Uterus (tissue), 4 donors: ENCODE results near the gene ZNF212. TPM values are rescaled to one million over a fixed set of nuclear protein-coding genes. Genes with fewer than 3 reads are reported as not detected.

ENCODE experiments used
- DNase-seq, 2 donors: peaks; one replicate each; pipeline ENCODE4 v3.0.0-alpha.2; 2019 to 2020
- H3K27ac ChIP-seq, 2 donors: fragments of 200-600 bp; sonication (generic); 1 replicate in 1 of 2; 2 replicates in 1 of 2; pipeline ENCODE4 v1.5.1; 2016 to 2018
- H3K27me3 ChIP-seq, 2 donors: fragments of 200-600 bp; sonication (generic); one replicate each; pipeline ENCODE4 v1.5.1; 2018 to 2019; ENCODE audit warnings: control low read depth in 1 of 2
- H3K36me3 ChIP-seq, 2 donors: fragments of 200-600 bp; sonication (generic); one replicate each; pipeline ENCODE4 v1.5.1; 2019; ENCODE audit warnings: control low read depth in 1 of 2
- H3K4me1 ChIP-seq, 2 donors: fragments of 200-600 bp; sonication (generic); one replicate each; pipeline ENCODE4 v1.5.1; 2018 to 2019; ENCODE audit warnings: control low read depth in 1 of 2
- H3K4me3 ChIP-seq, 2 donors: fragments of 200-600 bp; sonication (generic); 1 replicate in 1 of 2; 2 replicates in 1 of 2; pipeline ENCODE4 v1.5.1; 2018 to 2019; ENCODE audit warnings: mild to moderate bottlenecking in 1 of 2
- H3K9me3 ChIP-seq, 2 donors: fragments of 200-600 bp; sonication (generic); one replicate each; pipeline ENCODE4 v1.5.1; 2019; ENCODE audit warnings: control low read depth in 1 of 2
- POLR2A ChIP-seq, 2 donors: fragments of 450-650 bp; IDR thresholded peaks; one replicate each; pipeline ENCODE4 v1.6.1; 2016; ENCODE audit warnings: antibody characterized with exemption in 2 of 2, mild to moderate bottlenecking in 1 of 2, moderate library complexity in 1 of 2
- intact Hi-C: fragments of 100-400 bp; cut with DNase I; formaldehyde crosslinking; loops from one replicate; pipeline ENCODE4 v1.15.1; 2023; ENCODE audit warnings: low total_unique reads
- total RNA-seq, 4 donors: library from RNA; depleted of rRNA in 3 of 4; stranded (reverse); fragments of >200 nt in 3 of 4; gene quantifications; one replicate each; pipeline versions ENCODE4 v1.1.0 to v1.2.4, GENCODE V29; 2014 to 2023
- TF ChIP-seq, protein P1 (sequence below), 4 experiments: fragments of 200-600 bp in 2 of 4; fragments of 450-650 bp in 2 of 4; sonication (generic) in 2 of 4; IDR thresholded peaks; one replicate each; pipeline ENCODE4 v1.5.1; 2016 to 2019; ENCODE audit warnings: antibody characterized with exemption in 4 of 4, mild to moderate bottlenecking in 2 of 4, moderate library complexity in 1 of 4
- donor health status: DM: yes; HTN: yes; CAD: no.

ZNF212 gene
- total RNA-seq, 4 donors from 2014 or later, result 2.9 to 14.1 (median 7.7) TPM

GRCh38 chr7:149254181-149254858, 14.9 kb downstream of the ZNF212 start:
- Histone ChIP-seq H3K36me3 (no peaks in the 10 kb centered on the region), H3K27ac (no peak overlapping the region), H3K9me3 (no peaks in the 10 kb centered on the region), H3K27me3 (no peaks in the 10 kb centered on the region), H3K4me3 (no peak overlapping the region), H3K4me1 (no peaks in the 10 kb centered on the region)
- intact Hi-C loops, result no loop called here
- no peak for TF ChIP-seq POLR2A (IDR thresholded peaks at IDR 0.05)
- TF ChIP-seq, protein P1, sequence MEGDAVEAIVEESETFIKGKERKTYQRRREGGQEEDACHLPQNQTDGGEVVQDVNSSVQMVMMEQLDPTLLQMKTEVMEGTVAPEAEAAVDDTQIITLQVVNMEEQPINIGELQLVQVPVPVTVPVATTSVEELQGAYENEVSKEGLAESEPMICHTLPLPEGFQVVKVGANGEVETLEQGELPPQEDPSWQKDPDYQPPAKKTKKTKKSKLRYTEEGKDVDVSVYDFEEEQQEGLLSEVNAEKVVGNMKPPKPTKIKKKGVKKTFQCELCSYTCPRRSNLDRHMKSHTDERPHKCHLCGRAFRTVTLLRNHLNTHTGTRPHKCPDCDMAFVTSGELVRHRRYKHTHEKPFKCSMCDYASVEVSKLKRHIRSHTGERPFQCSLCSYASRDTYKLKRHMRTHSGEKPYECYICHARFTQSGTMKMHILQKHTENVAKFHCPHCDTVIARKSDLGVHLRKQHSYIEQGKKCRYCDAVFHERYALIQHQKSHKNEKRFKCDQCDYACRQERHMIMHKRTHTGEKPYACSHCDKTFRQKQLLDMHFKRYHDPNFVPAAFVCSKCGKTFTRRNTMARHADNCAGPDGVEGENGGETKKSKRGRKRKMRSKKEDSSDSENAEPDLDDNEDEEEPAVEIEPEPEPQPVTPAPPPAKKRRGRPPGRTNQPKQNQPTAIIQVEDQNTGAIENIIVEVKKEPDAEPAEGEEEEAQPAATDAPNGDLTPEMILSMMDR (IDR thresholded peaks at IDR 0.05), result no peak
- no peak for DNase-seq

DNA sequence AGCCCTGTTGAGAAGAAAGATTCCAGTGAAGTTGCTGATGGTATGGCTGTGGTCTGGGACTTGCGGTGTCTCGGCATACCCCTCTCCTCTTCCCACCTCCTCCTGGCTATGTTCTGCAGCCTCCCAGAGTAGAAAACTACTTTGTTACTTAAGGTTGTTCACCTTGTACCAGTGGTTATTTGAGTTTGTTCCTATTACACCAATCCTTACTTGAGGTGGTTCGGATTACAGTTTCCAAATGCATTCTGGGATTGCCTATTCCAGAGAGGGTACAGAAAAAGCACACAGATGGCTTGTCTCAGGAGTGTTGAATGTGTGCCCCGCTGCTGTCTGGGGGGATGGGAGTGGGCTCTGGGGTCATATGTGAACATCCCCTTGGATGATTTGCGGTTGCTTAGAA, 15.7 kb downstream of the ZNF212 start:
- H3K4me1 ChIP-seq, result no peaks in the 10 kb centered on the region
- H3K27ac ChIP-seq, result no peak overlapping the region
- DNase-seq, result no peak
- H3K9me3 ChIP-seq, result no peaks in the 10 kb centered on the region
- TF ChIP-seq, protein P1 (IDR thresholded peaks at IDR 0.05), result no peak
- no peak for TF ChIP-seq POLR2A (IDR thresholded peaks at IDR 0.05)
- intact Hi-C loops, result no loop called here
- H3K27me3 ChIP-seq, result no peaks in the 10 kb centered on the region
- H3K36me3 ChIP-seq, result no peaks in the 10 kb centered on the region
- no peak overlapping the region for H3K4me3 ChIP-seq

GRCh38 chr7:149256568-149256967, 17.1 kb downstream of the ZNF212 start:
- TF ChIP-seq POLR2A (IDR thresholded peaks at IDR 0.05), result no peak
- TF ChIP-seq, protein P1 (IDR thresholded peaks at IDR 0.05), result no peak
- Histone ChIP-seq H3K4me3 (no peak overlapping the region), H3K27ac (no peak overlapping the region), H3K36me3 (no peaks in the 10 kb centered on the region), H3K9me3 (no peaks in the 10 kb centered on the region), H3K4me1 (no peaks in the 10 kb centered on the region), H3K27me3 (no peaks in the 10 kb centered on the region)
- intact Hi-C loops, result no loop called here
- no peak for DNase-seq

DNA sequence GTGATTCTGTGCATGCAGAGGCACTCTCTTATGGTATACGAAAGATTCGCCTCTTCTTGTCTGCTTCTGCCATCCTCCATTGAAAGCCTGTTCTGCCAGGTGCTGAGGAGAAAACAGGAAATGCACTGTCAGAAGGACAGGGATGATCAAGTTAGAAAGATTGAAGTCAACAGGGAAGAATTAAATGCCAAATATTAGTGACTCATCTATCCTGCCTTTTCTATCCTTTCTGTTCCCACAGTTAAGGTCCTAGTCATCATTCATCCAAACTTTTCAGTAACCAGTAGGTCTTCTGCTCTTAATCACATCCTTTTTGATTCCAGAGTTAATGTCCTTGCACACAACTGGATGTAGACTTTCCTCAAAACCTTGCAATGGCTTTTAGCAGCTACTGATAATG, 17.7 kb downstream of the ZNF212 start:
- Histone ChIP-seq H3K4me3 (no peak overlapping the region), H3K9me3 (no peaks in the 10 kb centered on the region), H3K36me3 (no peaks in the 10 kb centered on the region), H3K4me1 (no peaks in the 10 kb centered on the region), H3K27ac (no peak overlapping the region), H3K27me3 (no peaks in the 10 kb centered on the region)
- no peak for DNase-seq
- intact Hi-C loops, result no loop called here
- TF ChIP-seq, protein P1 (IDR thresholded peaks at IDR 0.05), result no peak
- TF ChIP-seq POLR2A (IDR thresholded peaks at IDR 0.05), result no peak

- TF ChIP-seq, protein P1 (IDR thresholded peaks at IDR 0.05), result no peak
- no peak for TF ChIP-seq POLR2A (IDR thresholded peaks at IDR 0.05)
- Histone ChIP-seq H3K4me3 (peak overlapping the region; percentile 46 to 65), H3K9me3 (no peaks in the 10 kb centered on the region), H3K27me3 (no peaks in the 10 kb centered on the region), H3K4me1 (no peaks in the 10 kb centered on the region), H3K36me3 (no peaks in the 10 kb centered on the region), H3K27ac (peak overlapping the region; percentile 89 to 96)
- intact Hi-C loops, result no loop called here
- DNase-seq, result no peak
Measured at GRCh38 chr7:149261316-149261828, 21.9 kb downstream of the ZNF212 start.
